ENCODE results near the gene XPNPEP2.

XPNPEP2 gene

GRCh38 chrX:129754056-129755024 is 15.6 kb downstream of the XPNPEP2 start:
- DNase-seq = peak in 1 of 6 experiments; percentile 8

GRCh38 chrX:129755779-129756650 is 17.2 kb downstream of the XPNPEP2 start:
- peak in 3 of 6 experiments; percentile 4 to 44 (median 32) for DNase-seq

GRCh38 chrX:129759576-129760061 is 20.8 kb downstream of the XPNPEP2 start:
- peak in 5 of 6 experiments; percentile 16 to 58 (median 40) for DNase-seq

- DNase-seq = no peak
Measured at GRCh38 chrX:129760155-129760554, 21.4 kb downstream of the XPNPEP2 start.

- DNase-seq = no peak
Measured at GRCh38 chrX:129760981-129761380, 22.2 kb downstream of the XPNPEP2 start.

- no peak for DNase-seq
Measured at GRCh38 chrX:129761596-129761995, 22.8 kb downstream of the XPNPEP2 start.

- no peak for DNase-seq
Measured at GRCh38 chrX:129762448-129762847, 23.7 kb downstream of the XPNPEP2 start.

- no peak for DNase-seq
Measured at GRCh38 chrX:129763666-129764065, 24.9 kb downstream of the XPNPEP2 start.

GRCh38 chrX:129768186-129768585 is 29.4 kb downstream of the XPNPEP2 start:
- no peak for DNase-seq

GRCh38 chrX:129768586-129769466 is 30.0 kb downstream of the XPNPEP2 start:
- DNase-seq = no peak

- DNase-seq = peak; percentile 55 to 87 (median 75)
Measured at GRCh38 chrX:129769467-129770154, 30.8 kb downstream of the XPNPEP2 start.

GRCh38 chrX:129771266-129771995 is 32.7 kb downstream of the XPNPEP2 start:
- peak in 4 of 6 experiments; percentile 11 to 42 (median 34) for DNase-seq

GRCh38 chrX:129772796-129773431 is 34.1 kb downstream of the XPNPEP2 start:
- no peak for DNase-seq

GRCh38 chrX:129773649-129774458 is 35.1 kb downstream of the XPNPEP2 start:
- DNase-seq = no peak

- DNase-seq = peak; percentile 44 to 78 (median 63)
Measured at GRCh38 chrX:129777218-129778030, 38.6 kb downstream of the XPNPEP2 start.

- DNase-seq = no peak
Measured at GRCh38 chrX:129779086-129779672, 40.4 kb downstream of the XPNPEP2 start.

- peak in 5 of 6 experiments; percentile 29 to 56 (median 47) for DNase-seq
Measured at GRCh38 chrX:129779747-129780146, 41.0 kb downstream of the XPNPEP2 start, which contains the start of gene SASH3. SASH3 (plus strand) TSS chrX:129779949; CDS start chrX:129780098, 149 bp downstream.

Data from stimulated activated naive CD4-positive, alpha-beta T cell (primary cell).